Fibroblast of the aortic adventitia (primary cell): ENCODE results near the gene MYL3. TPM values are rescaled to one million over a fixed set of nuclear protein-coding genes. Genes with fewer than 3 reads are reported as not detected.
A peak's percentile ranks its signal among the peaks of the same experiment; 100 is the strongest.

Experiments
- DNase-seq: peaks from one replicate; pipeline ENCODE4 v3.0.0-alpha.2; 2010; ENCODE audit warnings: low read depth
- H3K4me3 ChIP-seq: 2 replicates; pipeline ENCODE4 v1.5.1; 2011; ENCODE audit warnings: low read depth, mild to moderate bottlenecking, control low read depth, low read length, moderate library complexity
- CTCF ChIP-seq: IDR thresholded peaks from 2 replicates; pipeline ENCODE4 v1.5.1; 2011; ENCODE audit warnings: mild to moderate bottlenecking, low read length, control low read depth, inconsistent platforms; ENCODE audit not compliant: insufficient read depth
- total RNA-seq: library from RNA; depleted of rRNA; stranded (reverse); fragments of >200 nt; gene quantifications from 2 replicates; pipeline ENCODE4 v1.2.3, GENCODE V29; 2012; ENCODE audit warnings: low replicate concordance

The MYL3 gene
- total RNA-seq, 1 donor = not detected

DNA sequence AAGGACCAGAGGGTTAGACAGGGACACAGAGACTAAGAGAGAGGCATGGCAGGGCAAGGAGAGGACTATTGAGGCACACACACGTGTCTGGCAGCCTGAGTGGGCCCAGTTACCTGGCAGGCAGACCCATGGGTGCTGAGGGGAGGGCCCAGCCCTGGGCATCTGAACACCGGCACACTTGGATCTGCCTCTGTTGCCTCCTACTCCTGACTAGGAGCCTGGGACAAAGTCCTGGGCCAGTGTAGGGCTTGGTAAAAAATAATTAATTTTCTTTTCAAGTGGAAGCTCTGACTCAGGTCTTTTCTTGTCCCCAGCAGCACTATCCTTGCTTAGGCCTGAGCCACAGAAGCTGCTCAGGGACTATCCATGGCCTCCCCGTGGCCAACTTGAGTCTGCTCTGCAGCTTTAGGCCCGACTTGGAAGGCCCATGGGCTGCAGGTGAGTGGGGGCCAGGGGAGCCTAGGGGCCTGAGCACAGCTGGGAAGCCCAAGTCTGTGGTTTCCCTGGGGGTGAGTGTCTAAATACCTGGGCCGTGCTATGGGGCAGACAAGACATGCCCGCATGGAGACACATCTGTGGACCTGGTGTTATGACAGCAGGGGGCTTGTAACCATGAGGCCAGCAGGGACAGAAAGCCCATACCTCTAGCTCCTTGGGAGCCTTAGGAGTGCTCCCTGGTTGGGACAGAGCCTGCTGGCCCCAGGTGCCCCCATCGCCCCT is 14.3 kb upstream of the MYL3 start, which contains the start of gene PTH1R:
TSS of gene PTH1R (plus strand) at position 316 of the 720 bp plus-strand sequence. CDS start 5,839 bp downstream, outside the sequence.
- TF ChIP-seq CTCF = no peak
- no peak within 1 kb of the TSS for H3K4me3 ChIP-seq
- DNase-seq = no peak

DNA sequence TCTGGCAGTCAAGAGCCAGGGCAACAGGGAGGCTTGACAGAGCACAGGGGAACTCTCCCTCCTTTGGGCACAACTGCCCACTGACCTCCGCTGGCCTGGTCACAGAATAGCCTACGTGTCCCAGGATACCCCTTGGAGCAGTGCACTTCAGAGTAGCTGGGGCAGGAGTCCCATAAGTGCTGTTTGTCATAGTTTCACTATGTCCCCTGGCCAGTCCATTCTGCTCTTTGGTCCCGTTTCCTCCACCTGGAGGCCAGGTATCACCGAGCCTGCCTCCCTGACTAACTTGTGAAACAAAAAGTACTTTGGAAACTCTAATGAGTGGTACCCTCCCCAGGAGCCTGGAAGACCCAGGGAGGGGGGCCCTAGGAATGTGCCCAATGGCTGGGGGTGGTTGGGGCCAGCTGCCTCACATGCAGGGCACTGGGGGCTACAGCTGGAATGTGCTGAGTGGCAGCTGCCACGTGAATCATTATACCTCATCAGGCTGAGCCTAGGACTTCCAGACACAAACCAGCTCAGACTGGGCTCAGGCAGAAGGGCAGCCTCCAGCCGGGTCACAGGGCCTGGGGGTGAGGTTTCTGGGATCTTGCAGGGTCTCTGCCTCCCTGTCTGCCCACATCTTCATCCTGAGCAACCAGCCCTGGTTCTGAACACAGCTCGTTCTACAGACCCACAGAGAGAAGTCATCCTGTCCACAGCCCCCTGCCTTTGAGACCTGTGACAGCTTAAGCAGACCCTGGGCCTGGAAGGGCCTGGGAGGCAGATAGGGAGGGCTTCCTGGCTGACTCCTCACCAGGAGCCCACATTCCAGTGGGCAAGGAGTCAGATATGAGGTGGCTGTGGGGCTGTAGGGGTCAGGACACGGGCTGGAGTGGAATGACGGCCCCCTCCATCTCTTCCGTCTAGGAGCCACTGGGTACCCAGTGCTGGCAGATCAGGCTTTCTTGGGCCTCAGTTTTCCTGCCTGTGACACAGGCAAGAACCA is 13.4 kb upstream of the MYL3 start:
- no peak overlapping the region for H3K4me3 ChIP-seq
- TF ChIP-seq CTCF = no peak
- no peak for DNase-seq

DNA sequence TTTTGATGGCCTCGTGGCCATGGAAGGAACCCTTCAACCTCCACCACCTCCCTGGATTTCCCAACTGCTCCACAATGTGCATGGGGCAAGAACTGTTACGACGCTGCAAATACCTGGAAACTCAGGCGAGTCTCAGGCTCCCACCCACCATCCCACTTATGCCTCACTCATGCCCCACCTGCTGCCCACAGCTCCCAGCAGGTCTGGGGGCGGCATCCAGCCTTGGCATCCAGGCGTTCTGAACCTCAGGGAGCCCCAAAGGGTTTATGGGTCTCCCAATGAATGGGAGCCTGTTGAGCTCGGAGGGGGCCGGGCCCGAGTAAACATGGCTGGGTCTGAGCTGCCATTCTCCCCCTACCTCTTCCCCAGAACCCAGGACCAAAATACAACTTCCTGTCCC is 12.3 kb upstream of the MYL3 start:
- no peak for DNase-seq
- no peak for TF ChIP-seq CTCF
- no peak overlapping the region for H3K4me3 ChIP-seq

- H3K4me3 ChIP-seq = no peak overlapping the region
- no peak for DNase-seq
- TF ChIP-seq CTCF = no peak
Observed at GRCh38 chr3:46874430-46874829, 11.2 kb upstream of the MYL3 start.

GRCh38 chr3:46873521-46873920 is 10.3 kb upstream of the MYL3 start:
- no peak for DNase-seq
- TF ChIP-seq CTCF = no peak
- H3K4me3 ChIP-seq = no peak overlapping the region

- DNase-seq = peak; percentile 29
- TF ChIP-seq CTCF = no peak
- H3K4me3 ChIP-seq = no peak overlapping the region
Observed at GRCh38 chr3:46871222-46871621, 8.0 kb upstream of the MYL3 start.
